Activated T-helper 9 cell treated with anti-CD3 and anti-CD28 coated beads, Interleukin-2, amount 50 U/mL, for 16 hours (primary cell): ENCODE results near the gene ART3.

Source experiments
- DNase-seq: peaks from one replicate; pipeline ENCODE4 v3.0.0-alpha.2; 2020; ENCODE audit warnings: low read depth

The ART3 gene

DNA sequence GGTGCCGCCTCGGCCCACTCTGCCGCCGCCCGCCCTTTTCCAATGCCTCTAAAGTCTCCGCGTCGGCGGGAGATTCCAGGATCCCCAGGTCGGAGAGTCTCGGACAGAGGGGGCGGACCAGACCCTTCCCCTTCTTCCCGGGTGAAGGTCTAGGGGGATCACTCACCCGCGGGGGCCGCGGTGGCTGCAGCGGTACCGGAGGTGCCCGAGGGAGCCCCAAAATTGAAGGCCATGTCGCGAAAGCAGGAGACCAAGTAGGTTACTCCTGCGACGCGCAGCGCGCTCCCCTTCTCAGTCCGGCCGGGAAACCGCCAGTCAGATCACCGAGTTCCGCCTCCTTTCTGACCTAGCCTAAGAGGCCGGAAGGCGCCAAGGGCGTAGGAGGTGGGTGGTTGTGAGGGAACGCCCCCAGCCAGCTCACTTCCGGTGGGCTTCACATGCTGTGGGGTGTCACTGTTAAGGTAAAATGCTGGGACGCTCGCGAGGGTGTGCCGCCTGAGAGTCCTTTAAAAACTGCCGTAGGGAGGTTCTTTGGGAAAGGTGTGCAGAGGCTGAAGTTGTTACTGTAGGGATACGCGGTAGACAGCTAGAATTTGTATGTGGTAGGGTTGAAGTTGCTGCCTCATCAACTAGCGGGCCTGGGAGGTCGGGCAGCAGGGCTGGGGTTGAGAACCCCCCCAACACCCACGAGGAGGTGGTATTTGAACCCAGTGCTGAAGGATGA is 73.8 kb downstream of the ART3 start, which contains the start of gene NUP54:
NUP54 (minus strand) TSS at position 256 of the 724 bp plus-strand sequence; CDS start at position 233, 23 bp downstream.
- DNase-seq: peak; percentile 92

DNA sequence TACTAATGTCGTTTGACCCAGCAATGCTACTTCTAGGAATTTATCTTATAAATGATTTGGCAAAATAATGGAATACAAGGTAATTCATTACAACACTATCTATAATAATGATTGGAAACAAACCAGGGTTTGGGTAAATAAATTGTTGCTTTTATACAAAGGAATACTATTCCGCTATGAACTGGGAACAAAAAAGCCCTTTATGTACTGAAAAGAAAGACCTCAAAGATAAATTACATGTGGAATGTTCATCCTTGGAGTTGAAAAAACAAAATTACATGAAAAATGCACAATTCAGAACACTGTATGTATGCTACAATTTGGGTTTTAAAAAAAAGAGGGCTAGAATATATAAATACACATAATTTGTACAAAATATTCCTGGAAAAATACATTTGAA is 78.8 kb downstream of the ART3 start:
- DNase-seq: no peak

DNA sequence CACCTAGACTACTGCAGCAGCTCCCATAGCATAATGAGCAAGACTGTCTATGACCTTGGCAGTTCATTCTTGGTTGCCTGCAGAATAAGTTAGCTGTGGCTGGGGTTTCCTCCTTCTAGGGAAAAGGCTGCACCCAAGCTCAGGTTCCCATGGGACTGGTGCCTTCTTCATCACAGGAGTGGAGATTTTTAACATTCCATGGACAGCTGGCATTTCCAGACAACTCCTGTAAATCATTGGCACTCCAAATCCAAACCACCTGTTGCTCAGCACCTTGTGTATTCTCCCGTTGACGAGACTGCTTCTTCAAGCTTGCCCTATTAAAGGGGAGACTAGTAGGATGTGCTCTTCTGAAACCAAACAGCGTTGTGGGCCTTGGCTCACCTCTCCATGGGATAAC is 81.5 kb downstream of the ART3 start:
- DNase-seq: no peak

DNA sequence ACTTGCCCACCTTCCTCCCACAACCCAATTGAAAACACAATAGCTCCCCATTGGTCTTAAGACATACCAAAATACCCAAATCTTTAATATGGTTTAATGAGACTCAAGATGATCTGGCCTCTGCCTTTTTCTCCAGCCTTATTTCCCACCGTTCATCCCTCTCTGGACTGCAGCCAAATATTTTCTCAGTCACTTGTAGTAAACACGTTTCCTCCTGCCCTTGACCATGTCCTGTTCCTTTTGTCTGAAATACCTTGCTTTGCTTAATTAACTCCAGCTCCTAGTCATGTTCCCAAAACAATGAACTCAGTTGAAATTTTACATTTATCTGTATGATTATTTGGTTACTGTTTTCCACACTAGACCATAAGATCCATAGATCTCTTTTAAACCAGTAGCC is 82.1 kb downstream of the ART3 start:
- no peak for DNase-seq

DNA sequence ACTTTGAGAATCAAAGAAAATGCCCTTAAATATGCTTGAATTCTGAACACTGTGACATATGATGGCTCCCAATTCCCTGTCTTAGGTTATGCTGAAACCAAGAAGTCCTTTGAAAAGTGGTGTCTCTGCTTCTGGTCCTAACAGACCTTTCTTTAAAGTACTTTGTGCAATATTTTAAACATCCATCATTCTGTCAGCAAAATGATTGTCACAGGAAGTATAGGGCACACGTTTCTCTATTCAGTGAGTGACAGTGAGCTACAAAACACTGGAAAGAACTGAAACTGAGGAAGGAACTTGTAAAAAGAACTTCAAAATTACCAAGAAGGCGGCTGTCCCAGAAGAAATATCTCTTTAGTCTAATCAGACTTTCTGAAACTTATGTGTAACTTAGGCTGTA is 85.8 kb downstream of the ART3 start:
- DNase-seq: no peak
